LoVo (cell line): ENCODE measurements around the gene WNT2.
"Not testable (repeated sequence)": the region's sequence is repeated elsewhere in the genome, so short reads cannot be mapped to it uniquely, and the experiment has no call there.

ENCODE experiments used
- DNase-seq: peaks from one replicate; pipeline ENCODE4 v3.0.0-alpha.2; 2016; ENCODE audit warnings: low spot score

The WNT2 gene

DNA sequence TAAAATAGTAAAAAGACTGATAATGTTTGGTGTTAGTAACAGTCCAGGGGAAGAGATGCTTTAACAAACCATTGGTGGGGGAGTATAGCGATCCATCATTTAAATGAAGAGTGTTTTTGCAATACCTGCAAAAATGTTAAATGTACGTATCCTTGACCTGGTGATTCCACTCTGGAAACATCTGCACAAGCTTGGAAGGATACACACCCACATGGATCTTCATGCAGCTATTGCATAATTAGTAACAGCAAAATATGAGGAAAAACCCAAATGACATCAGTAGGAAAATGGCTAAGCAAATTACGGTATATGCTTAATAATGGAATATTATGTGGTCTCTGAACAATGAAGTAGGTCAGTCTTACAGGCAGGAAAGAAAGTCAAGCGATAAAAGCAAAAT is 20.5 kb downstream of the WNT2 start:
- no peak for DNase-seq

DNA sequence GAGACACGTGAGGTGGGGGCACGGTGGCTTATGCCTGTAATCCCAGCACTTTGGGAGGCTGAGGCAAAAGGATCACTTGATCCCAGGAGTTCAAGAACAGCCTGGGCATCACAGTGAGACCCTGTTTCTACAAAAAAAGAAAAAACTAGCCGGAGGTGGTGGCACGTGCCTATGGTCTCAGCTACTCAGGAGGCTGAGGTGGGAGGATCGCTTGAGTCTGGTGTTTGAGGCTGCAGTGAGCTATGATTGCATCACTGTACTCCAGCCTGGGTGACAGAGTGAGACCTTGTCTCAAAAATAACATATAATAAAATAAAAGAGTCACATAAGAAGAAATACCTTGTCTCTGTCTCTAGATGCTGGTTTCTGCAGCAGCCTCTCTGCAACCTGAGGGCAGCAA is 22.4 kb downstream of the WNT2 start:
- not testable (repeated sequence) for DNase-seq

DNA sequence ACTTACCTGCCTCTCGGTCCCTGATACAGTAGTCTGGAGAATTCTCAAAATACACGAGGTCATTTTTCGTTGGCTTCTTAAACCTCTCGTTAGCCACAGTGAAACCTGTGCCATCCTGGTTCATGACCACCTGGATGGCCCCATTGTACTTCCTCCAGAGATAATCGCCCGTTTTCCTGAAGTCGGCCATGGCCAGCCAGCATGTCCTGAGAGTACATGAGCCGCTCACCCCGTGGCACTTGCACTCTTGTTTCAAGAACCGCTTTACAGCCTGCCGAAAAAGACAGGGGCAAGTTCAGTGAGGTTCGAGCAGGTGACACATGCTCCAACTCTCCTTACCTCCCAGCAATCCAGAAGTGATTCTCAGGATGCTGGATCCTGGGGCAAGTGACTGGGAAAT is 25.3 kb downstream of the WNT2 start:
- DNase-seq, result no peak

DNA sequence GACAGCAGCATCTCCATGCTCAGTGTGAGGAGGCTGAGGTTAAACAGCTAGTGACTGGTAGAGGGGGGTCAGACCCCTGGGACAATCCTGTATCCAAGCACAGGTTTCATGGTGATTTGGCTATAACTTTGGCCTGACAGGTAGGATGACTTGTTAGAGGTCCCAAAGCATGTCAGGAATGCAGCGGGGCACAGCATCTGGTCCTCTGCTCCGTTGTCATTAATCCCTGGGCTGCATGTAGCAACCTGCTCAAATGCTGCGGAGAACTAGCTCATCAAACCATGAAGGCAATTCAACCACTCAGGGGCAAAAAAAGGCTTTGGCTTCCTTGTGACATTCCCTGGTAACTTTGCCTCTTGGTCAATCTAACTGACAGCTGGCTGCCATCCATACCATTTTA is 26.8 kb downstream of the WNT2 start:
- no peak for DNase-seq

DNA sequence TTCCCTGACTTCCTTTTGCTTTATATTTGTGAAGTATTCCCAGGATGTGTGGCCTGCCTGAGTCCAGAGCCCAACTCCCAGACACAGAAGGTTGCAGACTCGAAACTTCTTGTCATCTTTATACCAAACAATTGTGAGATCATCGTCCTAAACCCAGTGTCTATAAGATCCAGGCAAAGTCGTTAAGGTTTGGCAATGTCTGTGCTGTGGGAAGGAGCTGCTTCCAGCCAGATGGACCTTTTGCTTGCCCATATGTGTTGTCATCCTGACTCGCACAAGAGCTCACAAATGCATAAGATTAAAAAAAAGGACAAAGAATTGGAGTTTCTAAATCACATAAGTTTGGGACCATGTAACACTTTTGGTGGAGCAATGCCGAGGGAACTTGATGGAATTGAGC is 37.0 kb downstream of the WNT2 start:
- DNase-seq, result no peak

DNA sequence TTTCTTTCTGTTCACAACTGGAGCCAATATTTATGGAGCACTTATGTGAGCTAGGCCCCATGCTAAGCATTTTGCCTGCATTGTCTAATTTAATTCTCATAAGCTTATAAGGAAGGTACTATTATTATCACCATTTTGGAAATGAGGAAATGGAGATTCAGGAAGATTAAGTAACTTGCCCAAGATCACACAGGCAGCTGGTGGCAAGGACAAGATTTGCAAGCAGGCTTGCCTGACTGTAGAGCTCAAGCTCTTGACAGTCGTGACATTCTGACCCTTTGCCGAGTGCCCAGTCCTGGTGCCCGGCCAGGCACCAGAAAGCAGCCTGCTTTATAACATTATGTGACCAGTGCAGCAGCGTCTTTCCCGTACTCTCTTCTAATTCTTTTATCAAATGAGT is 38.2 kb downstream of the WNT2 start:
- no peak for DNase-seq

DNA sequence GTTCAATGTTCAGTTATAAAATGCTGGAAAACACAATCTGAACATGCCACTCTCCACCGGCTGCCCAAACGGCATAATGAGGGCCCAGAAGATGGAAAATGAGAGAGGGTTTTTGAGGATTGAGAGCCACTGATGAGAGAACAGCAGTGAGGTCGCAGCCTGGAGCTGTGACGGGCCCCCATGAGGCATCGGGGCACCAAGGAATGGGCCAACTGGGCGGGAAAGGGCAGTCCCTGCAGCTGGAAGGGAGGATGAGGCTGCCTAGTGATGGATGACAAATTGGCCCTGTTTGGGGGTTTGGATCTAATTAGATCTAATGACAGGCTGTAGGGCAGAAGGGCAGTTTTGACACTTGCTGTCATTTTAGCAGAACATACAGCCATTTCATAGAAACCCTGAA is 39.1 kb downstream of the WNT2 start:
- no peak for DNase-seq

DNA sequence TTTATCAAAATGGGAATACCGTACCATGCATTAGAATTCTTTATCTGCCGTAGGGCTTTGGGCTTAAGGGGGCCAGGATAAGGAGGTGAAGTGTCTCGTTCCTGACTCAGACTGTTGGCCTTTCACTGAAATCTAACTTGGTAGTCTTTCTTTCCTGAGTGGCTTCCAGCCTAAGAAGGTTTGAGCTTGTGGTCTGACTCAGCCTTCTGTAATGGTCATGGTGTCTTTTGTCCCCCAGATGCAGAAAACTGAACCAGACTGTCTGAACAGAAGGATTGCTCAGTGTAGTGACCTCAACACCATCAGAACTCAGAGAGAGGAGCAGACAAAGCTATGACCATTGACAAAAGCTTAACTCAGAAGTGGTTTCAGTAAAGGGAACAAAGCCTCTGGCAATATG is 39.5 kb downstream of the WNT2 start:
- DNase-seq, result no peak

DNA sequence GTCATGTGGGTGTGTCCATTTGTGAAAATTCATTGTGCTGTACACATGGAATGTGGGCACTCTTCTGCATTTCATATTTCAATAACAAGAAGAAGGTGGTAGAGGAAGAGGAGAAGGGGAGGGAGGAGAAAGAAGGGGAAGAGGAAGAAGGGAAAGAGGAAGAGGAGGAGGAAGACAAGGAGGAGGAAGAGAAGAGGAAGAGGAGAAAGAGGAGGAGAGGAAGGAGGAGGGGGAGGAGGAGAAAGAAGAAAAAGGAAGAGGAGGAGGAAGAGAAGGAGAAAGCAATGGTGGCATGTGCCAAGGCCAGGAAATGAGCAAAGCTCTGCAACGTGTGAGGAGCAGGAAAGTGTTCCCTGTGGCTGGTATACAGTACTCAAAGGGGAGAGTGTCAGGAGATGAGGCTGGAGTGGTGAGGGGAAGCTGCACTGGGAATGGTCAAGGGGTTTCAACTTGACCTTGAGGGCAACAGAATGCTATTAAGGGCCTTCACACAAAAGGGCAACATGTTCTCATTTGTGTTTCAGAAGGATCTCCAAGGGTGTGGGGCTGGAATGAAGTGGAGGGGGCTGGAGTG is 40.5 kb downstream of the WNT2 start:
- DNase-seq, result no peak

GRCh38 chr7:117281562-117281961 is 41.3 kb downstream of the WNT2 start:
- DNase-seq, result peak; percentile 39

DNA sequence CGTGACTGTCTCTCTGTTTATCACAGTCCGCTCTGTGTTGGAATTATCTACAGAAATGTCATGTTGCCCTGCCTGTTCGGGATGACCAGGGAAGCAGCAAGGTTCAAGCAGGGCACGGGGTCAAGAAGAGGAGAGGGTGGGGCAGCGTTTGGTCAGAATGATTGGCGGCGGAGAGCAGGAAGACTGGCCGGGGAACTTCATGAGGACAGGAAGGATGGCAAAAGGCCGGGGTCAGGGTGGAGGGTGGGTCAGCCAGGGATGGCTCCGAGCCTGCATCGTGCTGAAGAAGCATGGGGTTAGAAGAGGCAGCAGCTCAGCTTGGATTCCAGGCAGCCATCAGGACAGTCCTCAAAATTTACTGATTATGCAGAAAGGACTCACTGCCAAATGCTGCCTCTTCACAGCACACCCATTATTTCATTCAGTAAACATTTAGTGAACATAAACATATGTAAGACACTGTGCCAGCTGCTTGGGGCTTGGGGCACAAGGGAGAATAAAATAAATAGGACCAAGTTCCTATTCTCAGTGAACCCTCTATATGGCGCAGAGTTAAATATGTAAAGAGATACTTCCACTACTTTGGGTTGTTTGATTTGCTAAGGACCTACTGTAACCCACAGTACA is 42.8 kb downstream of the WNT2 start:
- no peak for DNase-seq

DNA sequence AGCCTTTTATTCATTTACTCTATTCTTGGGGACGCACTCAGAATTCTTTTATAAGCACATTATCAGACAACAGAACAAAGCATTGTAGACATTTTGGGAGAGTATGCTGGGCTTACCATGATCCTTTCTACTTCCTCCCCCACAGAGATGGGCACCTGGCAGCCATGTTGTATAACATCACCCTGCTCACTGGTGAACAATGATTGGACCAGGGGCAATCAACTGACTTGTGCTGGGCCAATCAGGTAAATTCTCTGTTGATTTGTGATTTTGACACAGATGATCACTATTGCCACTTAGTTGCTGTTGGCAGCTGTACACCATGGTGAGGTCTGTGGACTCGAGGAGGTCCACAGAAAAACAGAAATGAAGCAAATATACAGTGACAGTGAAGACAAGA is 43.7 kb downstream of the WNT2 start:
- no peak for DNase-seq

DNA sequence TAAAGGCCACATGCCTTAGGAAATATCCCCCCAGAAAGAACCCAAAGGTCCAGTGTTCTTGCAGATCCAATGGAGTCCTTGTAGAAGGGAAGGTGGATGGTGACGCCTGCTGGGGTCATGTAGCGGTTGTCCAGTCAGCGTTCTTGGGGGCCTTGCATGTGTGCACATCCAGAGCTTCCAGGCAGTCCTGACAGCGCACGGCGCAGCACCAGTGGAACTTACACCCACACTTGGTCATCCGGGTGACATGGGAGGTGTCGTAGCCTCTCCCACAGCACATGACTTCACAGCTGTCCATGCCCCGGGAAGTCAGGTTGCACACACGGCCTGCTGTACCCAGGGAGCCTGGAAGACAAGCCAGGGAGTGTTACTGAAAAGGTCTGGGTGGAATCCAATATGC is 44.8 kb downstream of the WNT2 start:
- DNase-seq, result no peak

- no peak for DNase-seq
Observed at GRCh38 chr7:117277576-117277975, 45.3 kb downstream of the WNT2 start.

- no peak for DNase-seq
Observed at GRCh38 chr7:117274951-117275350, 47.9 kb downstream of the WNT2 start.

DNA sequence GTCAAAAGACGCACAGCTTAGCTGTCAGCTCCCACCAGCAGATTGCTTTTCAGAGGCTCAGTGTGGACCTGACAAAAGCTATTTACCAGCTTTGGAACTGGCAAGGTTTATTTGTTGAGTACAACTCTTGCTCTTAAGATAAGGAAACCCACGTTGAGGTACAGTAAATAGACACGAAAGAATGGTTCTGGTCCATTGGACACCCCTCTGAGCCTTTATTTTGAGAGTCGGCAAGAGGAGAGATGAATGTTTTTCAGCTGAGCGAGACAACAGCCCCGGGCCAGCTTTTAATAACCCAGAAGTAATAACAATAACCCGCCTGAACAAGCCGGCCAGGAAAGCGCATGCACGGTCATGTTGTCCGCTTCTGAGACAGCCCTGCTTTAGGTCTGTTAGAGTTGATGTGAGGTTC is 49.0 kb downstream of the WNT2 start:
- DNase-seq, result no peak

DNA sequence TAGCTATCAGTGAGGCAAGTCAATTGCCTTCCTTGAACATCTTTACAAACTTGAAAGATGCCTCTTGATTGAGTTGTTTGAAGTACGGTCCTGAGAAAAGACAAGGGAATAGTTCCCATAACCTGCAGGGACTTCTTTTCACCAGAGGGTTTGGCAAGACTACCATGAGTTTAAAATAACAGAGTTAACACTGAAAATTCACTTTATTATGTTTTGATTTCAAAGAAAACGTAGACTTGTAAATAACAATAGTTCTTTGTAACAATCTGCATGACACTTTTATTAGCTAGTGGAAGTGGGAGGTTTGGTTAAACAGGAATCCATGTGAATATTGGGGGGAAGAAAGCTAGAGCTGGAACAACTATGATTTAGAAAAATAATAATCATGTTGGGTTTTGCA is 49.5 kb downstream of the WNT2 start:
- DNase-seq, result no peak

- DNase-seq, result no peak
Observed at GRCh38 chr7:117272017-117272759, 50.7 kb downstream of the WNT2 start.

DNA sequence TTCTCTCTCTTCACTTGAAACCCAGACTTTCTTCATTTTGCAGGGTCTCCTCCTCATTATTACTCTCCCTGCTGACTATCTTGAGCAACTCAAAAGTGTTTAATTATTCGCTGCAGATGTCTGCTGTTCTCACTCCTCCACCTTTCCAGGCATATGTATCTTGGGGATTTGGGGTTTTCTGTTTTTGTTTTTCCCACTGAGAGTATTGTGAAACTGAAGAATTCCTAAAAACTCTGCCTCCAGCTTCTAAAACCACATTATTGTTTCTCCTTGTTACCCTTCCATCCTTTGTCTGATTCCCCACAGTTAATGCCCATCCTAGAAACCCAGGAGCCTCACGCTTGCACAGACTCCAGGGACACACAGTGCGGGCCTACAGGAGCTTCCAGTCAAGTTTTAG is 51.3 kb downstream of the WNT2 start:
- no peak for DNase-seq

DNA sequence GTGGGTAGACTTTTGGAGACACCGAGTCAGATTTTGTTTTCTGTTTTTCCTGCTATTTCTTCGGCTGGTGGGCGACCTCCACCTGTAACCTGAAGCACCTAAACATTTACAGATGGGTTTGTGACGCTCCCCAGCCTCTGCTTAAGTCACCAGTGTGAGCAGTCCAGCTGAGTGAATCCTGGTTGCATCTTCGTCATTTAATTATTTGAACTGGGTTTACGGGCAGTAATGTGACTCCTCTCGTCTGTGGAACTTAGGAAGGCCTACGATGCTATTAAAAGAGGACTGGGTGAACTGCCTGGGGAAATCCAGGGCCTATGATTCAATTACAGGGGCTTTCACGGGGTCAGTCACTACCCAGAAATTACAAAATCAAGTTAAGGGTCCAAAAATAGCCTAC is 52.5 kb downstream of the WNT2 start:
- DNase-seq, result no peak

- no peak for DNase-seq
Observed at GRCh38 chr7:117269886-117270285, 53.0 kb downstream of the WNT2 start.

- peak; percentile 20 for DNase-seq
Observed at GRCh38 chr7:117269417-117269816, 53.4 kb downstream of the WNT2 start.

GRCh38 chr7:117264716-117265115 is 58.1 kb downstream of the WNT2 start:
- DNase-seq, result no peak

DNA sequence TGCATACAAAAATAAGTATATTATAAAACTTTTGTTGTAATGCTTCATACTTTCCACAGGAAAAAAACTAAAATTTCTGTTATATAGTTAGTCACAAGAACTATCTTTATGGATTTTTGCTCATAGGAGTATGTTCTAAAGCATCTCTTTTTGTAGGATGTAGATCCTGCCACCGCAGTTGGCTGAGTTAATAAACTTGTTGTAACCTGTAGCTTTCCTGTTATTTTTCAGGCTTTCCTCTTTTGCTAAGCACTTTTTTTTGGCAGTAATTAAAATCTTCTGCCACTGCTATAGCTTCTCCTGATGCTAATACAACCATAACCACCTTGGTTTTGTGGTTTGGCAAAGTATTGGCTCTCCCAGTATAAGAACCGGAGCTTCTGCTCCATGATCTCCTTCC is 60.3 kb downstream of the WNT2 start:
- DNase-seq, result no peak
